C4-2B (cell line): Measurements from ENCODE around the gene CTSE.

Experiments used
- H3K27ac ChIP-seq: fragments of 450-650 bp; 2 replicates; pipeline ENCODE4 v1.5.1; 2017
- CTCF ChIP-seq: fragments of 450-650 bp; conservative IDR thresholded peaks from 2 replicates; pipeline ENCODE4 v1.5.1; 2017; ENCODE audit warnings: mild to moderate bottlenecking
- ZFX ChIP-seq: fragments of 450-650 bp; IDR thresholded peaks from 2 replicates; pipeline ENCODE4 v1.6.1; 2017

The CTSE gene

GRCh38 chr1:205967554-205968335 lies 56.0 kb downstream of the CTSE start:
- TF ChIP-seq ZFX (no peak), CTCF (no peak)
- H3K27ac ChIP-seq, result no peak overlapping the region

GRCh38 chr1:205965036-205965884 lies 58.4 kb downstream of the CTSE start:
- H3K27ac ChIP-seq, result no peak overlapping the region
- TF ChIP-seq ZFX, result no peak
- TF ChIP-seq CTCF, result no peak

GRCh38 chr1:205963352-205964155 lies 60.1 kb downstream of the CTSE start:
- TF ChIP-seq CTCF, result no peak
- H3K27ac ChIP-seq, result peak overlapping the region; percentile 26; the same call in 1 of the 2 replicates

GRCh38 chr1:205962821-205963221 lies 60.9 kb downstream of the CTSE start:
- no peak for TF ChIP-seq ZFX
- no peak for TF ChIP-seq CTCF
- H3K27ac ChIP-seq, result peak overlapping the region; percentile 26

GRCh38 chr1:205961991-205962820 lies 61.5 kb downstream of the CTSE start:
- peak overlapping the region; percentile 26 for H3K27ac ChIP-seq
- TF ChIP-seq CTCF (no peak), ZFX (no peak)

- peak overlapping the region; percentile 26 for H3K27ac ChIP-seq
- TF ChIP-seq CTCF, result no peak
- no peak for TF ChIP-seq ZFX
These were observed 62.3 kb downstream of the CTSE start for GRCh38 chr1:205961405-205961804.
